Immature natural killer cell (primary cell): Measurements from ENCODE around the gene ATXN7L1. TPM values are rescaled to one million over a fixed set of nuclear protein-coding genes. Genes with fewer than 3 reads are reported as not detected.

Source experiments
- DNase-seq, 3 donors: peaks; one replicate each; pipeline ENCODE4 v3.0.0; 2022; ENCODE audit warnings: mixed read lengths in 1 of 3
- H3K27ac Mint-ChIP-seq, 6 donors: one replicate each; pipeline ENCODE4 v1.8.0; 2020; ENCODE audit warnings: mixed read lengths in 6 of 6, mild to moderate bottlenecking in 5 of 6, inconsistent platforms in 4 of 6, moderate library complexity in 3 of 6
- H3K27me3 Mint-ChIP-seq, 3 donors: one replicate each; pipeline ENCODE4 v1.8.0; 2020 to 2021; ENCODE audit warnings: low read depth in 3 of 3, mild to moderate bottlenecking in 3 of 3, mixed read lengths in 3 of 3, moderate library complexity in 3 of 3, inconsistent platforms in 1 of 3
- H3K36me3 Mint-ChIP-seq, 3 donors: one replicate each; pipeline ENCODE4 v1.8.0; 2020; ENCODE audit warnings: mixed read lengths in 3 of 3, inconsistent platforms in 2 of 3, mild to moderate bottlenecking in 2 of 3
- H3K4me1 Mint-ChIP-seq, 2 donors: one replicate each; pipeline ENCODE4 v1.8.0; 2020; ENCODE audit warnings: inconsistent platforms in 2 of 2, mild to moderate bottlenecking in 2 of 2, mixed read lengths in 2 of 2, moderate library complexity in 1 of 2
- H3K4me3 Mint-ChIP-seq, 5 donors: one replicate each; pipeline ENCODE4 v1.8.0; 2020; ENCODE audit warnings: mild to moderate bottlenecking in 5 of 5, mixed read lengths in 5 of 5, inconsistent platforms in 3 of 5, moderate library complexity in 3 of 5
- H3K9me3 Mint-ChIP-seq, 6 donors: one replicate each; pipeline ENCODE4 v1.8.0; 2020; ENCODE audit warnings: mild to moderate bottlenecking in 6 of 6, mixed read lengths in 6 of 6, inconsistent platforms in 4 of 6, moderate library complexity in 3 of 6
- polyA plus RNA-seq, 3 donors: library from polyadenylated mRNA; unstranded; fragments of 300-500 nt; fragmentation: Illumina TruSeq; gene quantifications; one replicate each; pipeline ENCODE4 v1.2.3, GENCODE V29; 2021

The ATXN7L1 gene
- polyA plus RNA-seq, 3 donors from 2014 or later = 3.8 to 21.1 (median 11.9) TPM

DNA sequence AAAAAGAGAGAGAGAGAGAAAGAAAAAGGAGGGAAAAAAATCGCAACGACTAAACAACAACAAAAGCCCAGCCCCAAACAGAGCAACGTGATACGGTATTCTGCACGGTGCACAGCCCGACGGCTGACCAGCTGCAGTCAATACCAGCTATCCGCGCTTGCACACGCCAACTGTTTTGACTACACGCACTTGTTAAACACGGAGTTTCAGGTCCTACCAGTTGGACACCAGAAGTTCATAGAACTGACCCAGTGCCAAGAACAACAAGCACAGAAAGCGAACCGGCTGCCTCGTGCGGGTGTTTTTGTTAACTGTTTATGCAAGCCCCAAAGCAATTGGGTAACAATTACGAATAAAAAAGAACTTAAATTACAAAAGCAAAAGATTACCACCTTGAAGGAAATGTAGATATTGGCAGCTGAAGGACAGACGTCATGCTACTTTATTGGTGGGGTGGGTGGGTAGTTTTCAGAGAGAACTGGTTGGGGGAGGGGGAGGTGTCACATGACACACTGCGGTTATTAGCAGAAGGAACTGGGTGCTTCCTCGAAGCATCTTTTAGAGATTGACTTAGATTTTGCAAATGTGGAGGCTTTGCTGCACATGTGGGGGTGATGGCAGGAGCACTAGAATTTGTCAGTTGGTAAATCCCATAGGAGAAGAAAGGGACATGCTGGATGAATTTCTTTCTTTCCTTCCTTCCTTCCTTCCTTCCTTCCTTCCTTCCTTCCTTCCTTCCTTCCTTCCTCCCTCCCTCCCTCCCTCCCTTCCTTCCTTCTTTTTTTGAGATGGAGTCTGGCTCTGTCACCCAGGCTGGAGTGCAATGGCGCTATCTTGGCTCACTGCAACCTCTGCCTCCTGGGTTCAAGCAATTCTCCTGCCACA is 184.5 kb downstream of the ATXN7L1 start:
- Mint-ChIP-seq H3K36me3 (peaks cover 8 to 17% (median 9%) of the 10 kb centered on the region in 3 donors), H3K4me1 (peaks cover 34 to 37% of the 10 kb centered on the region in 2 donors), H3K4me3 (peak overlapping the region; percentile 88 to 95 (median 94)), H3K27me3 (peaks cover 0 to 12% (median 10%) of the 10 kb centered on the region in 3 donors), H3K27ac (peak overlapping the region; percentile 81 to 95 (median 88)), H3K9me3 (no peaks in the 10 kb centered on the region)
- DNase-seq = peak; percentile 53 to 79 (median 54)

DNA sequence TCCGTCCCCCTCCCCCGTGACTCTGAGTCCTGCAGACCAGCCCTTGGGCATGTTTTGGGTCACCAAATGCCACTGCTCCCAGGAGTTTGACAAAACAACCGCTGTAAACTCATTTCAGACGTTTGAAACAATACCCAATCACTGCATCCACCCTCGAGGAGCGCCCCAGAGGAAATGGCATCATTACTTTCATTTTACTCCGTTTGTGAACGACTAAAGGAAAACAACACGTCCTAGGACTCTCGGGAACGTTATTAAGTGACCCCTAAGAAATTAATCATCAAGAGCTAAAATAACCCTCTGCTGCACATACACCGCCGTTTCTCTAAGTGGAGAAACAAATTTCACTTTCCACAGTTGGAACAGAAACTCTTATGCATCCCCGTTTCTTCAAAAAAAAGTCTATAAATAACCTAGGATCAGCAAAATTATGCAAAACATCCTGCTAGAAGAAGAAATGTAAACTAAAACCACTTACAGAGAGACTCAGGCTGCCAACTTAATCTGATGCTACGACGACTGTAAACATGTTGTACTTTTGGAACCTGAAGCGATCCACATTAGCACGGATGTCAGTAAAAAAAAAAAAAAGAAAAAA is 185.2 kb downstream of the ATXN7L1 start:
- Mint-ChIP-seq H3K9me3 (no peaks in the 10 kb centered on the region), H3K4me3 (peak overlapping the region; percentile 88 to 95 (median 94)), H3K27ac (peak overlapping the region; percentile 81 to 95 (median 88)), H3K27me3 (peaks cover 0 to 12% (median 10%) of the 10 kb centered on the region in 3 donors), H3K4me1 (peaks cover 34 to 37% of the 10 kb centered on the region in 2 donors), H3K36me3 (peaks cover 3 to 9% (median 5%) of the 10 kb centered on the region in 3 donors)
- peak; percentile 24 to 50 (median 28) for DNase-seq

DNA sequence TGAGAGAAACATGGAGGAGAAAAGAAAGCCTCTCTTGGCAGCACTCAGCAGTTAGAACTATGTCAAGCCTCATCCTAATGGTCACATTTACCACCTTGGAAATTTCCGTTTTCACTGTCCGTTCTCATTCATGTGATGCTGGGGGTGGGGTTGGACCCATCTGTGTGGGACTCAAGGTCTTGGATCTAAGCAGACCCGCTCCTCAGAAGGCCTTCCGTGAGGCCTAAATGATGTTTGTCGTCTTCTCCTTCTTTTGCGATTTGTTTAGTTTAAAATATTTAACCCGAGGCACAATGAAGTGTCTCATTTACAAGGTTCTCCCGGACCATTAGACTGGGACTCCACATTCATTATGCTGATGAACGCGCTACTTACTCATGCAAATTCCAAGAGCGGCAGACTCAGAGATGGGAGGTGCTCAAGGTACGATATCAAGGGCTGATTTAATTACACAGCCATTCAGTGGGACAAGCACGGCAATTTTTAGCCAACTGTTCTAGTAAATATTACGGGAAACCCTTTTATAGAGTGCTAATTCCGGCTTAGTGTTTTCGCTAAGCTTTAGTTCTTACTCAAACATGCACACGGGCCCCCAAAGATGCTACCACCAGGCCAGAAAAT is 186.0 kb downstream of the ATXN7L1 start:
- peaks cover 34 to 37% of the 10 kb centered on the region in 2 donors for H3K4me1 Mint-ChIP-seq
- H3K4me3 Mint-ChIP-seq = peak overlapping the region; percentile 88 to 95 (median 94)
- peak overlapping the region; percentile 52 to 95 (median 88) for H3K27ac Mint-ChIP-seq
- peaks cover 0 to 13% (median 10%) of the 10 kb centered on the region in 3 donors for H3K27me3 Mint-ChIP-seq
- peaks cover 0 to 5% (median 3%) of the 10 kb centered on the region in 3 donors for H3K36me3 Mint-ChIP-seq
- no peak for DNase-seq
- H3K9me3 Mint-ChIP-seq = no peaks in the 10 kb centered on the region

GRCh38 chr7:105689067-105689819 is 187.2 kb downstream of the ATXN7L1 start:
- Mint-ChIP-seq H3K27me3 (peaks cover 0 to 13% (median 10%) of the 10 kb centered on the region in 3 donors), H3K36me3 (peaks cover 0 to 5% (median 0%) of the 10 kb centered on the region in 3 donors), H3K9me3 (no peaks in the 10 kb centered on the region), H3K4me1 (peaks cover 34 to 37% of the 10 kb centered on the region in 2 donors), H3K4me3 (peak overlapping the region in 1 of 5 donors; percentile 31), H3K27ac (peak overlapping the region in 3 of 6 donors; percentile 17 to 44 (median 37))
- no peak for DNase-seq

DNA sequence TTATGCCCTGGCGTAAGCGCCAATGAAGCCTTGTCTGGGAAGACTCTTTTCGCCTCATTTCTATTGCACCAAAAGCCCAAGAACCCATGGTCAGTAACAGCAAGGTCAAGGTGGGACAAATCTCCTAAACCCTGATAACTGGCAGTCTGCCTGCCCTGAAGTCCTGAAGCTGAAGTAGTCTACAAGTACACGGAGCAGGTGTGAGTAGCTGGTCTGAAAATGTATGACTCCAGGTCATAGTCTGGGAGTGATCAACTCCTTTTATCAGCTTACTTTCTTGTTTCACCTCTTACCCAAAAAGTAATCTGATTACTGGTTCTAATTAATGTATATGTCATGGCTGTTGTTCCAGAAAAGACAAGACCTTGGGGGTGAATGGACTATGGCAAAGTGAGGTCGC is 187.8 kb downstream of the ATXN7L1 start:
- DNase-seq = no peak
- Mint-ChIP-seq H3K9me3 (no peaks in the 10 kb centered on the region), H3K4me1 (peaks cover 31 to 33% of the 10 kb centered on the region in 2 donors), H3K27ac (peak overlapping the region in 2 of 6 donors; percentile 22 to 44), H3K4me3 (no peak overlapping the region), H3K36me3 (peaks cover 0 to 2% (median 0%) of the 10 kb centered on the region in 3 donors), H3K27me3 (peaks cover 0 to 10% (median 9%) of the 10 kb centered on the region in 3 donors)

DNA sequence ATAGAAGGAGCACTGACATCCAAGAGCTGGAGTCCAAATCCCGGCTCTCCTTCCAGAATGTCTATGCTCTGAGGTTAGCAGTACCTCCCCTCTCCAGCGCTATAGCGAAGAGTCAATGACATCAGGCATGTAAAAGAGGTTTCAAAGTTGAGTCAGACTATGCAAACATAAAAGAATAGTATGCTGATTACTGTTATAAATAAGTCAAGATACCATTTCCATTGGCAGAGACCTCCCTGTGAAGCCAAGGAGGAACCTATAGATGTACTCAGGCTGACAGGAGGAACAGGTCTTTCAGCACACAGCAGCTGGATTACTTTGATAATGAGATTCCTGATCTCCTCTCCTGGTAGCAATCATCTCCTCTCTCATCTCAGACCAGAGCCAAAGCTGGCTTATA is 191.2 kb downstream of the ATXN7L1 start:
- peaks cover 0 to 5% (median 4%) of the 10 kb centered on the region in 3 donors for H3K36me3 Mint-ChIP-seq

GRCh38 chr7:105682341-105683060 is 193.9 kb downstream of the ATXN7L1 start:
- no peak overlapping the region for H3K4me3 Mint-ChIP-seq
- H3K27me3 Mint-ChIP-seq = peaks cover 0 to 4% (median 0%) of the 10 kb centered on the region in 3 donors
- DNase-seq = no peak
- no peaks in the 10 kb centered on the region for H3K9me3 Mint-ChIP-seq
- no peak overlapping the region for H3K27ac Mint-ChIP-seq
- peaks cover 0 to 5% (median 4%) of the 10 kb centered on the region in 3 donors for H3K36me3 Mint-ChIP-seq
- peaks cover 24 to 26% of the 10 kb centered on the region in 2 donors for H3K4me1 Mint-ChIP-seq

More for the DNA sequence above, 191.2 kb downstream of the ATXN7L1 start:
- peaks cover 0 to 1% (median 0%) of the 10 kb centered on the region in 3 donors for H3K27me3 Mint-ChIP-seq
- H3K4me1 Mint-ChIP-seq = peaks cover 0 to 2% of the 10 kb centered on the region in 2 donors
- H3K4me3 Mint-ChIP-seq = no peak overlapping the region
- no peak for DNase-seq
- no peak overlapping the region for H3K27ac Mint-ChIP-seq
- H3K9me3 Mint-ChIP-seq = no peaks in the 10 kb centered on the region

DNA sequence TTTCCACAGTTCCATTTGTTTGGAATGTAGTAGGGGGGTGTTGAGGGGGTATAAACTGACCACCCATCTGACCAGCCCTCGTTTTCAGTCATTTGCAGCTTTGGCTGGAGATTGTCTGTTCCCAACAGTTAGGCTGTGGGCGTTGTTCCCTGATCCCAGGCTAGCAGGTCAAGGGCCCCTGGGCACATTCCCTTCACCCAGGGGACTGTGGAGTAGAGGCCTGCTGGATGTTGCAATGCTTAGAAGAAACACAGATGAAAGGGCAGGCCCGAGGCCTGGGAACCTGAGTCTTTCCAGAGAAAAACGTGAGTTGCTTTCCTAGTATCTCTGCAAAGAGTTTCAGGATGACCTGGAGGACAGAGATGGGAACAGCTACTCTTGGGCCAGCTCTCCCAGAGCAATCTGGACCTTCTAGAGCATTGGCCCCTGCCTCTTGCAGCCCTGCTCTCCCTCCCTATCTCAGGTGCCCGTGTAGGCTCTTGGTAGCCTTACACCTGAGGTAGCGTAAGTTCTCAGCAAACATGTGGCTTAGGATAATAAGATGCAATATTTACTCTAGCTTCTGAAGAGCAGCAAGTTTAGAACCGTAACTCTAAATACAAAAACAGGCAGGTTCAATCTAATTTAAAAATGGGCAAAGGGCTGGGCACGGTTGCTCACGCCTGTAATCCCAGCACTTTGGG is 195.8 kb downstream of the ATXN7L1 start:
- H3K4me1 Mint-ChIP-seq = peaks cover 42 to 44% of the 10 kb centered on the region in 2 donors
- peaks cover 0 to 8% (median 4%) of the 10 kb centered on the region in 3 donors for H3K27me3 Mint-ChIP-seq
- H3K27ac Mint-ChIP-seq = peak overlapping the region in 1 of 6 donors; percentile 1
- no peaks in the 10 kb centered on the region for H3K9me3 Mint-ChIP-seq
- peaks cover 0 to 5% (median 4%) of the 10 kb centered on the region in 3 donors for H3K36me3 Mint-ChIP-seq
- H3K4me3 Mint-ChIP-seq = no peak overlapping the region
- DNase-seq = no peak

- H3K4me1 Mint-ChIP-seq = peaks cover 44 to 48% of the 10 kb centered on the region in 2 donors
- peak overlapping the region; percentile 57 to 85 (median 76) for H3K4me3 Mint-ChIP-seq
- DNase-seq = no peak
Observed at GRCh38 chr7:105678811-105679495, 197.4 kb downstream of the ATXN7L1 start.

GRCh38 chr7:105677817-105678573 is 198.4 kb downstream of the ATXN7L1 start:
- Mint-ChIP-seq H3K4me3 (peak overlapping the region; percentile 57 to 85 (median 76)), H3K27me3 (peaks cover 0 to 8% (median 4%) of the 10 kb centered on the region in 3 donors), H3K27ac (peak overlapping the region; percentile 87 to 96 (median 94)), H3K4me1 (peaks cover 44 to 48% of the 10 kb centered on the region in 2 donors), H3K9me3 (no peaks in the 10 kb centered on the region), H3K36me3 (peaks cover 0 to 5% (median 4%) of the 10 kb centered on the region in 3 donors)
- peak; percentile 40 to 71 (median 54) for DNase-seq

More at GRCh38 chr7:105678811-105679495, 197.4 kb downstream of the ATXN7L1 start:
- Mint-ChIP-seq H3K27ac (peak overlapping the region; percentile 64 to 96 (median 92)), H3K27me3 (peaks cover 0 to 8% (median 4%) of the 10 kb centered on the region in 3 donors), H3K9me3 (no peaks in the 10 kb centered on the region), H3K36me3 (peaks cover 0 to 5% (median 4%) of the 10 kb centered on the region in 3 donors)

DNA sequence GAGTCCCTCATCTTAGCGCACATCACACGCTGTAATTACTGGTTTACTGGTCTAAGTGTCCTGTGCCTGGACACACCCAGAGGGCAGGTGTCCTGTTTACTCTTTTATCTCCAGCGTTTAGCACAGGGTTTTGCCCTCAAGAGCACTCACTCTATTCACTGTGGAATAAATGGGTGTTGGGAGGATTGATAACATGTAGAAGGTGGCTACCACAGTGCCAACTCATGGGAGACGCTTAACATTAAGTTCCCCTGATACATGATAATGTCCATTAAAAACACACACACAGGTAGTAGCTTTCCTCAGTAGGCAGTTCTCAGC is 199.0 kb downstream of the ATXN7L1 start:
- Mint-ChIP-seq H3K9me3 (no peaks in the 10 kb centered on the region), H3K4me1 (peaks cover 44 to 48% of the 10 kb centered on the region in 2 donors), H3K36me3 (peaks cover 0 to 5% (median 4%) of the 10 kb centered on the region in 3 donors), H3K27ac (peak overlapping the region; percentile 87 to 96 (median 94)), H3K4me3 (peak overlapping the region; percentile 57 to 85 (median 76)), H3K27me3 (peaks cover 0 to 8% (median 4%) of the 10 kb centered on the region in 3 donors)
- no peak for DNase-seq
